ENCODE data around the gene CHPF2.

- TF ChIP-seq CTCF (CRISPR knock-in tag; IDR thresholded peaks at IDR 0.05) (no peak), CCAR2 (optimal IDR thresholded peaks at IDR 0.05; ENCODE audit: low read depth, low read length) (no peak), HOXA7 (CRISPR knock-in tag; IDR thresholded peaks at IDR 0.05) (no peak), GABPA (IDR thresholded peaks at IDR 0.05; ENCODE audit: low read depth, low read length) (no peak), GABPA (CRISPR knock-in tag; IDR thresholded peaks at IDR 0.05; ENCODE audit: low read depth) (no peak), ESRRA (CRISPR knock-in tag; IDR thresholded peaks at IDR 0.05; ENCODE audit: low read depth) (no peak), BRF2 (CRISPR knock-in tag; IDR thresholded peaks at IDR 0.05) (no peak), TBP (CRISPR knock-in tag; IDR thresholded peaks at IDR 0.05) (no peak)
These were observed 49.4 kb downstream of the CHPF2 start for GRCh38 chr7:151281686-151282085.

Measured in HepG2 (cell line).